Measurements from ENCODE around the gene PDCD6IP. TPM values are rescaled to one million over a fixed set of nuclear protein-coding genes. Genes with fewer than 3 reads are reported as not detected.

PDCD6IP gene
- total RNA-seq, 1 donor from 2014 or later, result 184 TPM

DNA sequence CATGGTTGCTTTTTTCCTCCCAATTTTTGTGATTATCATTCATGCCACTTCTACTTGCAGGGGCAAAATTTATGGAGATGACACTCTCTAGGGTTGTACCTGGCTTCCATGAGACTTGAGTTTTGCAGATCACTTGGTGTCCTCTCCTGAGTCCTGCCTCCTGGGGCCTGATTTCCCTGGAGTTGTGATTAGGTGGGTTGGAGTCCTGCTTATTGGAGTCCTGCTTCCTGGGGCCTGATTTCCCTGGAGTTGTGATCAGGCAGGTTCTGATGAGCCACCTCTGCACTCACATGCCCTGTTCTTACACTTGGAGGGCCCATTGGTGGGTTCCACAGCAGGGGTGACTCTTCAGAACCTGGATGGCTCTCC is 102.0 kb downstream of the PDCD6IP start:
- no peaks in the 10 kb centered on the region for H3K27me3 ChIP-seq
- no peak for DNase-seq (ENCODE audit: extremely low spot score in 2 of 2)
- no peak overlapping the region for H3K27ac ChIP-seq
- no peaks in the 10 kb centered on the region for H3K36me3 ChIP-seq
- intact Hi-C loops (cut with DNase I), result no loop called here
- H3K4me3 ChIP-seq, result no peak overlapping the region
- H3K4me1 ChIP-seq, result no peaks in the 10 kb centered on the region
- TF ChIP-seq POLR2A (IDR thresholded peaks at IDR 0.05) (no peak), POLR2AphosphoS5 (IDR thresholded peaks at IDR 0.05; ENCODE audit: insufficient read depth in 1 of 2, low read depth in 1 of 2) (no peak)
- TF ChIP-seq, protein P1, sequence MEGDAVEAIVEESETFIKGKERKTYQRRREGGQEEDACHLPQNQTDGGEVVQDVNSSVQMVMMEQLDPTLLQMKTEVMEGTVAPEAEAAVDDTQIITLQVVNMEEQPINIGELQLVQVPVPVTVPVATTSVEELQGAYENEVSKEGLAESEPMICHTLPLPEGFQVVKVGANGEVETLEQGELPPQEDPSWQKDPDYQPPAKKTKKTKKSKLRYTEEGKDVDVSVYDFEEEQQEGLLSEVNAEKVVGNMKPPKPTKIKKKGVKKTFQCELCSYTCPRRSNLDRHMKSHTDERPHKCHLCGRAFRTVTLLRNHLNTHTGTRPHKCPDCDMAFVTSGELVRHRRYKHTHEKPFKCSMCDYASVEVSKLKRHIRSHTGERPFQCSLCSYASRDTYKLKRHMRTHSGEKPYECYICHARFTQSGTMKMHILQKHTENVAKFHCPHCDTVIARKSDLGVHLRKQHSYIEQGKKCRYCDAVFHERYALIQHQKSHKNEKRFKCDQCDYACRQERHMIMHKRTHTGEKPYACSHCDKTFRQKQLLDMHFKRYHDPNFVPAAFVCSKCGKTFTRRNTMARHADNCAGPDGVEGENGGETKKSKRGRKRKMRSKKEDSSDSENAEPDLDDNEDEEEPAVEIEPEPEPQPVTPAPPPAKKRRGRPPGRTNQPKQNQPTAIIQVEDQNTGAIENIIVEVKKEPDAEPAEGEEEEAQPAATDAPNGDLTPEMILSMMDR (IDR thresholded peaks at IDR 0.05), result no peak
- no peaks in the 10 kb centered on the region for H3K9me3 ChIP-seq

GRCh38 chr3:33900809-33901505 is 102.5 kb downstream of the PDCD6IP start:
- TF ChIP-seq POLR2A (IDR thresholded peaks at IDR 0.05) (no peak), POLR2AphosphoS5 (IDR thresholded peaks at IDR 0.05; ENCODE audit: insufficient read depth in 1 of 2, low read depth in 1 of 2) (no peak)
- TF ChIP-seq, protein P1 (IDR thresholded peaks at IDR 0.05), result no peak
- DNase-seq (ENCODE audit: extremely low spot score in 2 of 2), result no peak
- Histone ChIP-seq H3K36me3 (no peaks in the 10 kb centered on the region), H3K27me3 (no peaks in the 10 kb centered on the region), H3K4me1 (no peaks in the 10 kb centered on the region), H3K4me3 (no peak overlapping the region), H3K9me3 (no peaks in the 10 kb centered on the region), H3K27ac (no peak overlapping the region)
- intact Hi-C loops (cut with DNase I), result no loop called here

DNA sequence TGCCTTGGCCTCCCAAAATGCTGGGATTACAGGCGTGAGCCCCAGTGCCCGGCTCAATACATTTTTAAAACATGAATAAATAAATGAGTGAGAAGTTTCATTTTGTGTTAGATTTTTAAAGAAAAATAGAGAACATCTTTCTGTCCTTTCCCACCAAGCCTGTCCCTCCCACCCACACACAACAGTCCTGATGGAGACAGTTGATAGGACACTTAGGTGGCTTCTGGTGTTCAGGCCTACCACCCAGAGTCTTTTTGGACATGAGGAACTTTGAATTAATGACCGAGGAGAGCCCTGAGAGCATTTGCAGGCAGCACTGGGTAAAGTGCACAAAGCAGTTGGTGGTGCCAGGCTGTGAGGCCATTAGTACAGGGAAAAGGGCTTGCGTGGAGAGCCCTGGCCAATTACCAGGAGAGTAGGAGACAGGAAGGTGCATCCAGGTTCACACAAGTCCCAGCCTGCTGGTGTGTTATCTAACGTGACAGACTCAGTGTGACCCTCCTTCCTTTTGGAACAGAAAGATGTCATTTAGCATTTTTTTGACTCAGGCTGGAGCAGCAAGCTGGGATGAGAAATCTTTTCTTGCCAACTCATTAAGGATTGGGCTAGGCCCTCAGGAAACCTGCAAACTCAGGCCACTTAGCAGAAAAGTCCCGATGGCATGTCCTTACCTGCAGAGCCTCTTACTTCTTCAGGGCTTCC is 103.6 kb downstream of the PDCD6IP start:
- Histone ChIP-seq H3K9me3 (no peaks in the 10 kb centered on the region), H3K4me1 (no peaks in the 10 kb centered on the region), H3K27ac (no peak overlapping the region), H3K36me3 (no peaks in the 10 kb centered on the region), H3K27me3 (no peaks in the 10 kb centered on the region), H3K4me3 (no peak overlapping the region)
- intact Hi-C loops (cut with DNase I), result no loop called here
- TF ChIP-seq, protein P1 (IDR thresholded peaks at IDR 0.05), result no peak
- TF ChIP-seq POLR2AphosphoS5 (IDR thresholded peaks at IDR 0.05; ENCODE audit: insufficient read depth in 1 of 2, low read depth in 1 of 2) (no peak), POLR2A (IDR thresholded peaks at IDR 0.05) (no peak)
- no peak for DNase-seq (ENCODE audit: extremely low spot score in 2 of 2)

- TF ChIP-seq, protein P1 (IDR thresholded peaks at IDR 0.05), result no peak
- TF ChIP-seq POLR2A (IDR thresholded peaks at IDR 0.05) (no peak), POLR2AphosphoS5 (IDR thresholded peaks at IDR 0.05; ENCODE audit: insufficient read depth in 1 of 2, low read depth in 1 of 2) (no peak)
Measured at GRCh38 chr3:33904730-33905129, 106.3 kb downstream of the PDCD6IP start.

More at GRCh38 chr3:33904730-33905129, 106.3 kb downstream of the PDCD6IP start:
- no peaks in the 10 kb centered on the region for H3K27me3 ChIP-seq
- H3K4me3 ChIP-seq, result no peak overlapping the region
- no peaks in the 10 kb centered on the region for H3K4me1 ChIP-seq
- intact Hi-C loops (cut with DNase I), result no loop called here
- H3K27ac ChIP-seq, result no peak overlapping the region
- no peaks in the 10 kb centered on the region for H3K9me3 ChIP-seq
- H3K36me3 ChIP-seq, result no peaks in the 10 kb centered on the region
- no peak for DNase-seq (ENCODE audit: extremely low spot score in 2 of 2)
